ENCODE data around the gene PDHA1.

PDHA1 gene

DNA sequence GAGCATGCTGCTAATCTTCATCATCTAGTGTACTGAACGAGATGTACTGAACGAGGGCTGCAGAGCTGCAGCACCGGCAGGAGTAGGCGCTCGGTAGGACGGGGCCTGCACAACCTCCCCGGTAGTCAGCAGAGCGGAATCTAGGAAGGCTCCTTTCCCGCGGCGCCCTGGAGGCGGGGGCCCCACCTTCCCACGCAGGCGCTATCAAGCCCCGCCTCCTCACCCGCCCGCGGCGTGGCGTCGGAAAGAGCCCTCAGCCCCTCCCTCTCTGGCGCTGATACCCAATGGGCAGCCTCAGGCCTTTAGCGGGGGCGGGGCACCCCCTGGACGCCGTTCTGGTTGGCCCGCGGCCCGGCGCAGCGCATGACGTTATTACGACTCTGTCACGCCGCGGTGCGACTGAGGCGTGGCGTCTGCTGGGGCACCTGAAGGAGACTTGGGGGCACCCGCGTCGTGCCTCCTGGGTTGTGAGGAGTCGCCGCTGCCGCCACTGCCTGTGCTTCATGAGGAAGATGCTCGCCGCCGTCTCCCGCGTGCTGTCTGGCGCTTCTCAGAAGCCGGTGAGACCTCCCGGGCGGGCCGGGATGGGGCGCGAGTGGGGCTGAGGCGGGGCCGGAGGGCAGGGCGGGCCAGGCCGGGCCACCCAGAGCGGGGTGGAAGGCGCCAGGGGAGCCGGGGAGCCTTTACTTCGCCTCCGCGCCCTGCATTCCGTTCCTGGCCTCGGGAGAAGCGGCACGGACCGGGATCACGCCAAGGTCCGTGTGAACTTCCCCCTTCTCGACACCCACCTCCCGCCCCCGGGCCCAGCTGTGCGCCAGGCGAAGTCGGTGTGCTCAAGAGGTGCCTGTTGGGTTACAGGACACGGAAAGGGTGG, at the start of gene PDHA1 (continued):
- TF ChIP-seq, protein P1, sequence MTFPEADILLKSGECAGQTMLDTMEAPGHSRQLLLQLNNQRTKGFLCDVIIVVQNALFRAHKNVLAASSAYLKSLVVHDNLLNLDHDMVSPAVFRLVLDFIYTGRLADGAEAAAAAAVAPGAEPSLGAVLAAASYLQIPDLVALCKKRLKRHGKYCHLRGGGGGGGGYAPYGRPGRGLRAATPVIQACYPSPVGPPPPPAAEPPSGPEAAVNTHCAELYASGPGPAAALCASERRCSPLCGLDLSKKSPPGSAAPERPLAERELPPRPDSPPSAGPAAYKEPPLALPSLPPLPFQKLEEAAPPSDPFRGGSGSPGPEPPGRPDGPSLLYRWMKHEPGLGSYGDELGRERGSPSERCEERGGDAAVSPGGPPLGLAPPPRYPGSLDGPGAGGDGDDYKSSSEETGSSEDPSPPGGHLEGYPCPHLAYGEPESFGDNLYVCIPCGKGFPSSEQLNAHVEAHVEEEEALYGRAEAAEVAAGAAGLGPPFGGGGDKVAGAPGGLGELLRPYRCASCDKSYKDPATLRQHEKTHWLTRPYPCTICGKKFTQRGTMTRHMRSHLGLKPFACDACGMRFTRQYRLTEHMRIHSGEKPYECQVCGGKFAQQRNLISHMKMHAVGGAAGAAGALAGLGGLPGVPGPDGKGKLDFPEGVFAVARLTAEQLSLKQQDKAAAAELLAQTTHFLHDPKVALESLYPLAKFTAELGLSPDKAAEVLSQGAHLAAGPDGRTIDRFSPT (tag by site-specific recombination; IDR thresholded peaks at IDR 0.05): peak; percentile 75; the same call in 1 of the 2 replicates
- TF ChIP-seq, protein P2, sequence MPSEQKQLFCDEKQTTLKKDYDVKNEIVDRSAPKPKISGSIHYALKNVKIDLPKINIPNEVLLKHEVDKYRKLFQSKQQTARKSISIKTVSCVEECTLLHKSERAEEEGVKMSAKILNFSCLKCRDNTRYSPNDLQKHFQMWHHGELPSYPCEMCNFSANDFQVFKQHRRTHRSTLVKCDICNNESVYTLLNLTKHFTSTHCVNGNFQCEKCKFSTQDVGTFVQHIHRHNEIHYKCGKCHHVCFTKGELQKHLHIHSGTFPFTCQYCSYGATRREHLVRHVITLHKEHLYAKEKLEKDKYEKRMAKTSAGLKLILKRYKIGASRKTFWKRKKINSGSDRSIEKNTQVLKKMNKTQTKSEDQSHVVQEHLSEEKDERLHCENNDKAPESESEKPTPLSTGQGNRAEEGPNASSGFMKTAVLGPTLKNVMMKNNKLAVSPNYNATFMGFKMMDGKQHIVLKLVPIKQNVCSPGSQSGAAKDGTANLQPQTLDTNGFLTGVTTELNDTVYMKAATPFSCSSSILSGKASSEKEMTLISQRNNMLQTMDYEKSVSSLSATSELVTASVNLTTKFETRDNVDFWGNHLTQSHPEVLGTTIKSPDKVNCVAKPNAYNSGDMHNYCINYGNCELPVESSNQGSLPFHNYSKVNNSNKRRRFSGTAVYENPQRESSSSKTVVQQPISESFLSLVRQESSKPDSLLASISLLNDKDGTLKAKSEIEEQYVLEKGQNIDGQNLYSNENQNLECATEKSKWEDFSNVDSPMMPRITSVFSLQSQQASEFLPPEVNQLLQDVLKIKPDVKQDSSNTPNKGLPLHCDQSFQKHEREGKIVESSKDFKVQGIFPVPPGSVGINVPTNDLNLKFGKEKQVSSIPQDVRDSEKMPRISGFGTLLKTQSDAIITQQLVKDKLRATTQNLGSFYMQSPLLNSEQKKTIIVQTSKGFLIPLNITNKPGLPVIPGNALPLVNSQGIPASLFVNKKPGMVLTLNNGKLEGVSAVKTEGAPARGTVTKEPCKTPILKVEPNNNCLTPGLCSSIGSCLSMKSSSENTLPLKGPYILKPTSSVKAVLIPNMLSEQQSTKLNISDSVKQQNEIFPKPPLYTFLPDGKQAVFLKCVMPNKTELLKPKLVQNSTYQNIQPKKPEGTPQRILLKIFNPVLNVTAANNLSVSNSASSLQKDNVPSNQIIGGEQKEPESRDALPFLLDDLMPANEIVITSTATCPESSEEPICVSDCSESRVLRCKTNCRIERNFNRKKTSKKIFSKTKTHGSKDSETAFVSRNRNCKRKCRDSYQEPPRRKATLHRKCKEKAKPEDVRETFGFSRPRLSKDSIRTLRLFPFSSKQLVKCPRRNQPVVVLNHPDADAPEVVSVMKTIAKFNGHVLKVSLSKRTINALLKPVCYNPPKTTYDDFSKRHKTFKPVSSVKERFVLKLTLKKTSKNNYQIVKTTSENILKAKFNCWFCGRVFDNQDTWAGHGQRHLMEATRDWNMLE (tag by site-specific recombination; conservative IDR thresholded peaks at IDR 0.05; ENCODE audit: low read depth): no peak
- TF ChIP-seq, protein P3, sequence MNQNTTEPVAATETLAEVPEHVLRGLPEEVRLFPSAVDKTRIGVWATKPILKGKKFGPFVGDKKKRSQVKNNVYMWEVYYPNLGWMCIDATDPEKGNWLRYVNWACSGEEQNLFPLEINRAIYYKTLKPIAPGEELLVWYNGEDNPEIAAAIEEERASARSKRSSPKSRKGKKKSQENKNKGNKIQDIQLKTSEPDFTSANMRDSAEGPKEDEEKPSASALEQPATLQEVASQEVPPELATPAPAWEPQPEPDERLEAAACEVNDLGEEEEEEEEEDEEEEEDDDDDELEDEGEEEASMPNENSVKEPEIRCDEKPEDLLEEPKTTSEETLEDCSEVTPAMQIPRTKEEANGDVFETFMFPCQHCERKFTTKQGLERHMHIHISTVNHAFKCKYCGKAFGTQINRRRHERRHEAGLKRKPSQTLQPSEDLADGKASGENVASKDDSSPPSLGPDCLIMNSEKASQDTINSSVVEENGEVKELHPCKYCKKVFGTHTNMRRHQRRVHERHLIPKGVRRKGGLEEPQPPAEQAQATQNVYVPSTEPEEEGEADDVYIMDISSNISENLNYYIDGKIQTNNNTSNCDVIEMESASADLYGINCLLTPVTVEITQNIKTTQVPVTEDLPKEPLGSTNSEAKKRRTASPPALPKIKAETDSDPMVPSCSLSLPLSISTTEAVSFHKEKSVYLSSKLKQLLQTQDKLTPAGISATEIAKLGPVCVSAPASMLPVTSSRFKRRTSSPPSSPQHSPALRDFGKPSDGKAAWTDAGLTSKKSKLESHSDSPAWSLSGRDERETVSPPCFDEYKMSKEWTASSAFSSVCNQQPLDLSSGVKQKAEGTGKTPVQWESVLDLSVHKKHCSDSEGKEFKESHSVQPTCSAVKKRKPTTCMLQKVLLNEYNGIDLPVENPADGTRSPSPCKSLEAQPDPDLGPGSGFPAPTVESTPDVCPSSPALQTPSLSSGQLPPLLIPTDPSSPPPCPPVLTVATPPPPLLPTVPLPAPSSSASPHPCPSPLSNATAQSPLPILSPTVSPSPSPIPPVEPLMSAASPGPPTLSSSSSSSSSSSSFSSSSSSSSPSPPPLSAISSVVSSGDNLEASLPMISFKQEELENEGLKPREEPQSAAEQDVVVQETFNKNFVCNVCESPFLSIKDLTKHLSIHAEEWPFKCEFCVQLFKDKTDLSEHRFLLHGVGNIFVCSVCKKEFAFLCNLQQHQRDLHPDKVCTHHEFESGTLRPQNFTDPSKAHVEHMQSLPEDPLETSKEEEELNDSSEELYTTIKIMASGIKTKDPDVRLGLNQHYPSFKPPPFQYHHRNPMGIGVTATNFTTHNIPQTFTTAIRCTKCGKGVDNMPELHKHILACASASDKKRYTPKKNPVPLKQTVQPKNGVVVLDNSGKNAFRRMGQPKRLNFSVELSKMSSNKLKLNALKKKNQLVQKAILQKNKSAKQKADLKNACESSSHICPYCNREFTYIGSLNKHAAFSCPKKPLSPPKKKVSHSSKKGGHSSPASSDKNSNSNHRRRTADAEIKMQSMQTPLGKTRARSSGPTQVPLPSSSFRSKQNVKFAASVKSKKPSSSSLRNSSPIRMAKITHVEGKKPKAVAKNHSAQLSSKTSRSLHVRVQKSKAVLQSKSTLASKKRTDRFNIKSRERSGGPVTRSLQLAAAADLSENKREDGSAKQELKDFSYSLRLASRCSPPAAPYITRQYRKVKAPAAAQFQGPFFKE (tag by site-specific recombination; IDR thresholded peaks at IDR 0.05; ENCODE audit: borderline replicate concordance): no peak
- TF ChIP-seq ZNF510 (tag by site-specific recombination; IDR thresholded peaks at IDR 0.05; ENCODE audit: insufficient replicate concordance) (no peak), ZIC2 (tag by site-specific recombination; IDR thresholded peaks at IDR 0.05) (no peak), ZBTB1 (tag by site-specific recombination; IDR thresholded peaks at IDR 0.05) (no peak), ZNF354C (tag by site-specific recombination; IDR thresholded peaks at IDR 0.05; ENCODE audit: borderline replicate concordance, low read depth) (no peak), ZNF555 (tag by site-specific recombination; conservative IDR thresholded peaks at IDR 0.05) (no peak), SP2 (tag by site-specific recombination; IDR thresholded peaks at IDR 0.05) (peak; percentile 96), ZNF501 (tag by site-specific recombination; IDR thresholded peaks at IDR 0.05) (no peak), ZNF549 (tag by site-specific recombination; IDR thresholded peaks at IDR 0.05) (no peak), SCRT2 (tag by site-specific recombination; IDR thresholded peaks at IDR 0.05) (no peak; the same call in 1 of the 2 replicates), ZNF610 (tag by site-specific recombination; IDR thresholded peaks at IDR 0.05; ENCODE audit: borderline replicate concordance) (no peak), ZNF768 (tag by site-specific recombination; IDR thresholded peaks at IDR 0.05) (no peak), ZNF121 (tag by site-specific recombination; IDR thresholded peaks at IDR 0.05) (no peak), OSR2 (tag by site-specific recombination; IDR thresholded peaks at IDR 0.05) (no peak), ZNF624 (tag by site-specific recombination; IDR thresholded peaks at IDR 0.05) (no peak), HOXD13 (CRISPR knock-in tag; IDR thresholded peaks at IDR 0.05; ENCODE audit: borderline replicate concordance) (no peak), IKZF3 (tag by site-specific recombination; IDR thresholded peaks at IDR 0.05) (peak; percentile 84)
- TF ChIP-seq, protein P4, sequence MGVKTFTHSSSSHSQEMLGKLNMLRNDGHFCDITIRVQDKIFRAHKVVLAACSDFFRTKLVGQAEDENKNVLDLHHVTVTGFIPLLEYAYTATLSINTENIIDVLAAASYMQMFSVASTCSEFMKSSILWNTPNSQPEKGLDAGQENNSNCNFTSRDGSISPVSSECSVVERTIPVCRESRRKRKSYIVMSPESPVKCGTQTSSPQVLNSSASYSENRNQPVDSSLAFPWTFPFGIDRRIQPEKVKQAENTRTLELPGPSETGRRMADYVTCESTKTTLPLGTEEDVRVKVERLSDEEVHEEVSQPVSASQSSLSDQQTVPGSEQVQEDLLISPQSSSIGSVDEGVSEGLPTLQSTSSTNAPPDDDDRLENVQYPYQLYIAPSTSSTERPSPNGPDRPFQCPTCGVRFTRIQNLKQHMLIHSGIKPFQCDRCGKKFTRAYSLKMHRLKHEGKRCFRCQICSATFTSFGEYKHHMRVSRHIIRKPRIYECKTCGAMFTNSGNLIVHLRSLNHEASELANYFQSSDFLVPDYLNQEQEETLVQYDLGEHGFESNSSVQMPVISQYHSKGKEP (tag by site-specific recombination; IDR thresholded peaks at IDR 0.05): no peak

Data from HEK293 (cell line).